ENCODE measurements around the gene DHPS.

The DHPS gene

GRCh38 chr19:12675399-12675798, 6.3 kb downstream of the DHPS start:
- DNase-seq (ENCODE audit: low read depth), result no peak

GRCh38 chr19:12672744-12673143, 8.9 kb downstream of the DHPS start:
- no peak for DNase-seq (ENCODE audit: low read depth)

- DNase-seq (ENCODE audit: low read depth), result no peak
These were observed 11.3 kb downstream of the DHPS start for GRCh38 chr19:12670159-12670928.

- peak; percentile 66 for DNase-seq (ENCODE audit: low read depth)
These were observed 12.2 kb downstream of the DHPS start for GRCh38 chr19:12669270-12670158.

- DNase-seq (ENCODE audit: low read depth), result peak; percentile 26
These were observed 12.8 kb downstream of the DHPS start for GRCh38 chr19:12668932-12669269.

GRCh38 chr19:12668346-12668745, 13.3 kb downstream of the DHPS start:
- DNase-seq (ENCODE audit: low read depth), result no peak

GRCh38 chr19:12667731-12668302, 13.9 kb downstream of the DHPS start:
- DNase-seq (ENCODE audit: low read depth), result no peak

- peak; percentile 23 for DNase-seq (ENCODE audit: low read depth)
These were observed 15.2 kb downstream of the DHPS start, which contains the start of the genes MAN2B1 and WDR83 for GRCh38 chr19:12666265-12667048. Gene MAN2B1 (minus strand): TSS chr19:12666742. CDS start chr19:12666701, 41 bp downstream. Gene WDR83 (plus strand): TSS chr19:12666807. CDS start chr19:12669791, 2,984 bp downstream.

GRCh38 chr19:12665671-12666264, 15.9 kb downstream of the DHPS start:
- DNase-seq (ENCODE audit: low read depth), result no peak

GRCh38 chr19:12665281-12665573, 16.5 kb downstream of the DHPS start:
- no peak for DNase-seq (ENCODE audit: low read depth)

- DNase-seq (ENCODE audit: low read depth), result no peak
These were observed 17.0 kb downstream of the DHPS start for GRCh38 chr19:12664406-12665280.

- DNase-seq (ENCODE audit: low read depth), result no peak
These were observed 20.7 kb downstream of the DHPS start for GRCh38 chr19:12660980-12661379.

GRCh38 chr19:12657966-12658365, 23.7 kb downstream of the DHPS start:
- DNase-seq (ENCODE audit: low read depth), result no peak

- DNase-seq (ENCODE audit: low read depth), result no peak
These were observed 24.6 kb downstream of the DHPS start for GRCh38 chr19:12656899-12657571.

GRCh38 chr19:12655546-12655945, 26.1 kb downstream of the DHPS start:
- no peak for DNase-seq (ENCODE audit: low read depth)

GRCh38 chr19:12652219-12652618, 29.5 kb downstream of the DHPS start:
- no peak for DNase-seq (ENCODE audit: low read depth)

- DNase-seq (ENCODE audit: low read depth), result no peak
These were observed 31.7 kb downstream of the DHPS start for GRCh38 chr19:12649941-12650340.

- DNase-seq (ENCODE audit: low read depth), result no peak
These were observed 33.6 kb downstream of the DHPS start for GRCh38 chr19:12648088-12648487.

- no peak for DNase-seq (ENCODE audit: low read depth)
These were observed 34.1 kb downstream of the DHPS start for GRCh38 chr19:12647490-12648071.

- DNase-seq (ENCODE audit: low read depth), result no peak
These were observed 34.6 kb downstream of the DHPS start for GRCh38 chr19:12647047-12647446.

All from fibroblast of the conjunctiva (primary cell).